Psoas muscle (tissue), 8 donors: ENCODE results near the gene PDZD2. TPM values are rescaled to one million over a fixed set of nuclear protein-coding genes. Genes with fewer than 3 reads are reported as not detected.

ENCODE experiments used
- ATAC-seq, 4 donors: fragments of 200-7000 bp; cut with Tn5 transposase; one replicate each; pipeline ENCODE4 v1.9.1; 2020; ENCODE audit warnings: moderate library complexity in 3 of 4, mild to moderate bottlenecking in 2 of 4
- DNase-seq, 2 donors: peaks; one replicate each; pipeline ENCODE4 v3.0.0-alpha.2; 2020
- H3K27ac ChIP-seq: fragments of 200-600 bp; one replicate; pipeline ENCODE4 v1.8.0; 2022
- H3K27me3 ChIP-seq, 3 donors: fragments of 200-600 bp in 1 of 3; one replicate each; pipeline versions ENCODE4 v1.6.1 to v1.8.0; 2013 to 2022; ENCODE audit warnings: low read length in 2 of 3, mild to moderate bottlenecking in 2 of 3, moderate library complexity in 1 of 3; ENCODE audit not compliant: insufficient read depth in 3 of 3
- H3K36me3 ChIP-seq, 2 donors: fragments of 200-600 bp in 1 of 2; one replicate each; pipeline versions ENCODE4 v1.6.1 to v1.8.0; 2013 to 2022; ENCODE audit warnings: low read depth in 1 of 2, mild to moderate bottlenecking in 1 of 2, moderate library complexity in 1 of 2; ENCODE audit not compliant: insufficient read depth in 1 of 2
- H3K4me1 ChIP-seq: fragments of 200-600 bp; one replicate; pipeline ENCODE4 v1.8.0; 2022
- H3K4me3 ChIP-seq: fragments of 200-600 bp; one replicate; pipeline ENCODE4 v1.8.0; 2022; ENCODE audit warnings: mild to moderate bottlenecking
- H3K9me3 ChIP-seq: fragments of 200-600 bp; one replicate; pipeline ENCODE4 v1.8.0; 2022
- CTCF ChIP-seq: fragments of 200-600 bp; IDR thresholded peaks from one replicate; pipeline ENCODE4 v1.8.0; 2022; ENCODE audit warnings: antibody characterized with exemption
- WGBS, 3 donors: extraction: QIAGEN DNeasy Blood & Tissue Kit; methylation state at CpG; one replicate each; pipeline versions ENCODE4 v1.1.6 to v1.1.7; 2013; 5-methylcytosine and 5-hydroxymethylcytosine counted together
- intact Hi-C, 2 donors: fragments of 100-400 bp; cut with DNase I; formaldehyde crosslinking; loops; one replicate each; pipeline versions ENCODE4 v1.11.0 to v1.14.2; 2022
- polyA plus RNA-seq, 3 donors: library from polyadenylated mRNA; stranded (reverse); fragments of 200-250 nt; gene quantifications; one replicate each; pipeline ENCODE4 v1.2.3, GENCODE V29; 2013
- total RNA-seq, 4 donors: library from RNA; stranded (reverse); fragmentation: NEBNext Ultra II Directional in 2 of 4; extraction: Animal tissue kit (Norgen Biotek cat#: 25700) in 2 of 4; gene quantifications; one replicate each; pipeline versions ENCODE4 v1.2.1 to v1.2.4, GENCODE V29; 2021 to 2023
- donor health status: healthy with polysubstance abuse.
- donor health status: DM: no; HTN: no; CAD: no; lungs with moderate emphysema.
- donor health status: Bipolar disorder and iron deficiency.
- donor health status: healthy.
- donor health status: DM: yes; HTN: yes; CAD: no.
- donor health status: DM: no; HTN: no; CAD: no.
- donor health status: DM: no; HTN: no; CAD: no.
- donor health status: DM: yes; HTN: yes; CAD: no.

The PDZD2 gene
- total and polyA plus RNA-seq, 7 donors, result 1.4 to 17.5 (median 4.5) TPM

GRCh38 chr5:32130865-32131264 is 491.9 kb downstream of the PDZD2 start:
- 67 to 68% (median 68%) methylated on average over 3 of the region's 3 CpGs for WGBS, 3 donors
- H3K4me3 ChIP-seq, result no peak overlapping the region
- no peak for TF ChIP-seq CTCF
- intact Hi-C loops, result no loop called here
- no peak overlapping the region for H3K27ac ChIP-seq
- peaks cover 0 to 31% of the 10 kb centered on the region in 2 donors for H3K36me3 ChIP-seq
- DNase-seq (no peak), ATAC-seq (no peak)
- H3K27me3 ChIP-seq, result no peaks in the 10 kb centered on the region
- peaks cover 27% of the 10 kb centered on the region for H3K4me1 ChIP-seq
- no peaks in the 10 kb centered on the region for H3K9me3 ChIP-seq

GRCh38 chr5:32131604-32132003 is 492.7 kb downstream of the PDZD2 start:
- Histone ChIP-seq H3K4me3 (no peak overlapping the region), H3K4me1 (peaks cover 27% of the 10 kb centered on the region), H3K9me3 (no peaks in the 10 kb centered on the region), H3K27me3 (no peaks in the 10 kb centered on the region), H3K36me3 (peaks cover 0 to 26% of the 10 kb centered on the region in 2 donors), H3K27ac (no peak overlapping the region)
- TF ChIP-seq CTCF, result no peak
- no peak for ATAC-seq
- 44 to 85% (median 44%) methylated on average over 1 of the region's 1 CpG for WGBS, 3 donors
- intact Hi-C loops, result no loop called here
- no peak for DNase-seq

GRCh38 chr5:32132757-32133156 is 493.8 kb downstream of the PDZD2 start:
- H3K9me3 ChIP-seq, result no peaks in the 10 kb centered on the region
- no peak for TF ChIP-seq CTCF
- peaks cover 0 to 26% of the 10 kb centered on the region in 2 donors for H3K36me3 ChIP-seq
- intact Hi-C loops, result no loop called here
- DNase-seq (no peak), ATAC-seq (no peak)
- peaks cover 16% of the 10 kb centered on the region for H3K4me1 ChIP-seq
- H3K27me3 ChIP-seq, result no peaks in the 10 kb centered on the region
- no peak overlapping the region for H3K27ac ChIP-seq
- no peak overlapping the region for H3K4me3 ChIP-seq

- Histone ChIP-seq H3K4me3 (no peak overlapping the region), H3K27ac (no peak overlapping the region), H3K27me3 (no peaks in the 10 kb centered on the region), H3K4me1 (peaks cover 5% of the 10 kb centered on the region), H3K9me3 (no peaks in the 10 kb centered on the region), H3K36me3 (peaks cover 0 to 29% of the 10 kb centered on the region in 2 donors)
- TF ChIP-seq CTCF, result no peak
- no peak for DNase-seq
- no peak for ATAC-seq
- WGBS, 3 donors, result 93 to 100% (median 99%) methylated on average over 1 of the region's 1 CpG
- intact Hi-C loops, result no loop called here
Measured at GRCh38 chr5:32135086-32135485, 496.2 kb downstream of the PDZD2 start.

- Histone ChIP-seq H3K4me1 (no peaks in the 10 kb centered on the region), H3K27me3 (no peaks in the 10 kb centered on the region), H3K9me3 (no peaks in the 10 kb centered on the region), H3K27ac (no peak overlapping the region), H3K4me3 (no peak overlapping the region), H3K36me3 (peaks cover 0 to 33% of the 10 kb centered on the region in 2 donors)
- 63 to 79% (median 69%) methylated on average over 7 of the region's 7 CpGs for WGBS, 3 donors
- intact Hi-C loops, result no loop called here
- ATAC-seq (peak in 3 of 4 donors; percentile 48 to 58 (median 56)), DNase-seq (no peak)
- TF ChIP-seq CTCF, result no peak
Measured at GRCh38 chr5:32136342-32136741, 497.4 kb downstream of the PDZD2 start.
